ENCODE measurements around the gene IGLON5.

DNA sequence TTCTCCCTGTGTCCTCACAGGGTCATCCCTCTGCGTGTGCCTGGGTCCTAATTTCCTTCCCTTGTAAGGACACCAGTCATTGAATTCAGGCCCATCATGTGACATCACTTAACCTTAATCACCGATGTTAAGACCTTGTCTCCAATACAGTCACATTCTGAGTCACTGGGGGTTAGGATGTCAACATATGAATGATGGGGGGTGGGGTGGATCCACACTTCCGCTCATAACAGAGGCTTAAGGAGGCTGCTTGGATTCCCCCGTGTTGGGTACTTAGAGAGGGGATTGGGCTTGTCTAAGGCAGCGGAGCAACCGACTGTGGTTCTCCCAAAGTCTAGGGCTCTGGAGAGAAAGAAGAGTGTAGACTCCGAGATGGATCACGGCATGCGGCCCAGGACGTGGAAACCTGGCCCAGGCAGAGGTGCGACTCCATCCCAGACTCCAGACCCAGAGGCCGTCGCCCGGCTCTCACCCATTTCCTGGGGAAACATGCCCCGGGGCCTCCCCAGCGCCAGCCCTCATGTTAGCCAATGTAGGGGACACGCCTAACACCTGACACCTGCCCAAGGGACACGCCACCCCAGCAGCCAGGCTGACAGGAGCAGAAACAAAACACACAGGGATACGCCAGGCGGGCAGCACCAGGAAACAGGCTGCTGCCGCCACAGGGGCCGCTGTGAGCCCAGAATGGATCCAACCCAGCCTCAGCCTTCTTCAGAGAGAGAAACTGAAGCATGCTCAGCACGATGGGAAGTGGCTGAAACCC, 17.1 kb upstream of the IGLON5 start:
- TF ChIP-seq, protein P1, sequence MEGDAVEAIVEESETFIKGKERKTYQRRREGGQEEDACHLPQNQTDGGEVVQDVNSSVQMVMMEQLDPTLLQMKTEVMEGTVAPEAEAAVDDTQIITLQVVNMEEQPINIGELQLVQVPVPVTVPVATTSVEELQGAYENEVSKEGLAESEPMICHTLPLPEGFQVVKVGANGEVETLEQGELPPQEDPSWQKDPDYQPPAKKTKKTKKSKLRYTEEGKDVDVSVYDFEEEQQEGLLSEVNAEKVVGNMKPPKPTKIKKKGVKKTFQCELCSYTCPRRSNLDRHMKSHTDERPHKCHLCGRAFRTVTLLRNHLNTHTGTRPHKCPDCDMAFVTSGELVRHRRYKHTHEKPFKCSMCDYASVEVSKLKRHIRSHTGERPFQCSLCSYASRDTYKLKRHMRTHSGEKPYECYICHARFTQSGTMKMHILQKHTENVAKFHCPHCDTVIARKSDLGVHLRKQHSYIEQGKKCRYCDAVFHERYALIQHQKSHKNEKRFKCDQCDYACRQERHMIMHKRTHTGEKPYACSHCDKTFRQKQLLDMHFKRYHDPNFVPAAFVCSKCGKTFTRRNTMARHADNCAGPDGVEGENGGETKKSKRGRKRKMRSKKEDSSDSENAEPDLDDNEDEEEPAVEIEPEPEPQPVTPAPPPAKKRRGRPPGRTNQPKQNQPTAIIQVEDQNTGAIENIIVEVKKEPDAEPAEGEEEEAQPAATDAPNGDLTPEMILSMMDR (IDR thresholded peaks at IDR 0.05; ENCODE audit: insufficient read depth, low read length, poor library complexity, severe bottlenecking) = no peak
- TF ChIP-seq EZH2phosphoT487 (conservative IDR thresholded peaks at IDR 0.05; ENCODE audit: low read length) = no peak

Measured in SU-DHL-6 (cell line).